ENCODE results near the gene SLC4A1AP.

SLC4A1AP gene

GRCh38 chr2:27720004-27720551 is 56.4 kb downstream of the SLC4A1AP start:
- peak; percentile 65 to 66 for DNase-seq (ENCODE audit: low read depth in 2 of 2)

GRCh38 chr2:27721335-27721734 is 57.6 kb downstream of the SLC4A1AP start:
- no peak for DNase-seq (ENCODE audit: low read depth in 2 of 2)

DNA sequence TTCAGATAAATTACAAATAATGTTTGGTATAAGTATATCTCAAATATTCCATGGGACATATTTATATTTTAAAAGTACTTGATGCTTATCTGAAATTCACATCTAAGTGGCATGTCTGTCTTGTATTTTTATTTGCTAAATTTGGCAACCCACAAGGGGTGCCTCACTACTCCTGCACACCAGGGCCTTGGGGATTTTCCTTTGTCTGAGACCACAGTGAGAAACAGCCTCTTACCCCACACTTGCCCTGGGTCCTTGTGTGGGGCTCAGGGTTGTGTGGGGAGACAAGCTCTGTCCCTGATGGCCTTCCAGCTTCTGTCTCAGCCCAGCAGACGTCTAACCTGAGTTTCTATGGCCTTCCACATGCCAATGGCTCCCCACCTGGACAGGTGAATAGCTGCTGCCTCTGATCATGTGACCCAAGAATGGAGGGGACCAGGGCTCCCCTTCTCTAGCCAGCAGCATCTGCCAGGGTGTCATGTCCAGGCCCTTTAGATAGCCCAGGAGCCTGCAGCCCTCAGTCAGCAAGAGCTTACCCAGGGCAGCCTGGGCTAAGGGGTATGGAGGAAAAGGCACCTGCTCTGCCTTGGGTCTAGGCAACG is 58.3 kb downstream of the SLC4A1AP start:
- no peak for DNase-seq (ENCODE audit: low read depth in 2 of 2)

GRCh38 chr2:27723372-27724144 is 59.9 kb downstream of the SLC4A1AP start:
- DNase-seq (ENCODE audit: low read depth in 2 of 2) = peak in 1 of 2 experiments; percentile 29

- DNase-seq (ENCODE audit: low read depth in 2 of 2) = no peak
Measured at GRCh38 chr2:27724191-27724590, 60.5 kb downstream of the SLC4A1AP start.

GRCh38 chr2:27724905-27725701 is 61.4 kb downstream of the SLC4A1AP start:
- DNase-seq (ENCODE audit: low read depth in 2 of 2) = no peak

- no peak for DNase-seq (ENCODE audit: low read depth in 2 of 2)
Measured at GRCh38 chr2:27727257-27727656, 63.6 kb downstream of the SLC4A1AP start.

DNA sequence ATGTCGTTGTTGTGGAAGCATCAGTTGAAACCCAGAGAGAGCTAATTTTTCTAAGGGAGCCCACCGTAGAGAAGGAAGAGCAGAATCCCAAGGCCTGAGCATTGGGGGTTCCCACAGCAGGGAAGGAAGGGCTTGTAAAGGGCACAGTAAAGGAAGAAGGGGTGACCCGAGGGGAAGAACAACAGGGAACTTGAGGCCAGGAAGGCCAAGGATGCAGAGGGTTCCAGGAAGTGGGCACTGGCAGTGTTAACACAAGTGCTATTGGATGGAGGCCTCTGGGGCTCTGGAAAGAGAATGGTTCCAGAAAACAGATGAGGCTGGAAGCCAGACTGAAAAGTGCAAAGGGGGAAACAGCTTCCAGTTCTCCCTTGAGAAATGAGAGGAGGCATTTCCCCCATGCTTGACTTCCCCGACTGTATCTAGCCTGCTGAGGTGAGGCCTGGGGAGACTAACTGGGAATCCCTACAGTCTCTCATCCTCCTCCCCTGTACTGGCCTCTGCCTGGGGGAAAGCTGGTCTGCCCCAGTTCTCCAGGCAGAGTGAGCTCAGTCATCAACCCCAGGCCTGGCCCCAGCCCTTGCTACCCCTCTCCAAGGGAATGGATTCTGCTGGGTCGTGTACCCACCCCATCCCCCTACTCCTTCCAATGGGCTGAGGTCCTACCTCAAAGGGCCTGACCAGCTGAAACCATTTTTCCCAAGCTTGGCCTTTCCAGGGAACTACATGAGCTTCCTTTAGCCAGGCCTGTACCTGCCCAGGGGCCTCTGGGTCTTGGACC is 64.6 kb downstream of the SLC4A1AP start:
- no peak for DNase-seq (ENCODE audit: low read depth in 2 of 2)

DNA sequence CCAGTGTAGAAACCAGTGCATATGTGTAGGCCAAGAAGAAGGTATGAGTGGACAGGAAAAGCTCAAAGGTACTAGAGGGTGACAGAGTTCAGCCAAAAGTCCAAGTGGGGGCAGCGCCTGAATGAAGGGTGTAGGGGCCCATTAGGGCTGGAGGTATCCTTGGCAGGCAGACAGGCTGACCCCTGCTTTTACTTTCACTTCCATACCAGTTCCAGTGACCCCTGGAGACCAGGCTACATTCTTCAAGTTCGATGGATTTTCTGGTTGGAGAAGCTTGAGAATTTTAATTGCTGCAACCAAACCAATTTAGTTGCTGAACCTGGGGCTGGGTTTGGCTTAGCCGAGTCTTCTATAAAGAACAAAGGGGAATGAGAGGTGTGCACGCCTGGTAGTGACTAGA is 65.5 kb downstream of the SLC4A1AP start:
- no peak for DNase-seq (ENCODE audit: low read depth in 2 of 2)

GRCh38 chr2:27729614-27730013 is 65.9 kb downstream of the SLC4A1AP start:
- DNase-seq (ENCODE audit: low read depth in 2 of 2) = no peak

DNA sequence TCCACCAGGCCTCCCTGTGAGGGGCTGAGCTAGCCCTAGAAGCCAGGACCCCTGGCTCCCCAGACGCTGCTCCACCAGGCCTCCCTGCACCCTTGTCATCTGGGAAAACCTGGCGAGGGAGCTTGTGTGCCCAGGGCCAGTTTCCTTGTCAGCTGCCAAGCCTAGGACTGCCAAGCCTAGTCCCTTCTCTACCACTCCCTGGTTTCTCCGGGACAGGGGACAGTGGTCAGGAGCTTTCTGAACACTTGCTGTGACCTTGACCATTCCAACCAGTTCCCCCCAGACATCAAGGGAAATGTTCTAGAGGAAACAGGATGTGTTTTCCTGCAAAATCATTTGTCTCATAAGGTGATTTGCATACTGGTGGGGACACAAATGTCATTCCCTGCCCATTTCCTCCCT is 66.6 kb downstream of the SLC4A1AP start:
- no peak for DNase-seq (ENCODE audit: low read depth in 2 of 2)

DNA sequence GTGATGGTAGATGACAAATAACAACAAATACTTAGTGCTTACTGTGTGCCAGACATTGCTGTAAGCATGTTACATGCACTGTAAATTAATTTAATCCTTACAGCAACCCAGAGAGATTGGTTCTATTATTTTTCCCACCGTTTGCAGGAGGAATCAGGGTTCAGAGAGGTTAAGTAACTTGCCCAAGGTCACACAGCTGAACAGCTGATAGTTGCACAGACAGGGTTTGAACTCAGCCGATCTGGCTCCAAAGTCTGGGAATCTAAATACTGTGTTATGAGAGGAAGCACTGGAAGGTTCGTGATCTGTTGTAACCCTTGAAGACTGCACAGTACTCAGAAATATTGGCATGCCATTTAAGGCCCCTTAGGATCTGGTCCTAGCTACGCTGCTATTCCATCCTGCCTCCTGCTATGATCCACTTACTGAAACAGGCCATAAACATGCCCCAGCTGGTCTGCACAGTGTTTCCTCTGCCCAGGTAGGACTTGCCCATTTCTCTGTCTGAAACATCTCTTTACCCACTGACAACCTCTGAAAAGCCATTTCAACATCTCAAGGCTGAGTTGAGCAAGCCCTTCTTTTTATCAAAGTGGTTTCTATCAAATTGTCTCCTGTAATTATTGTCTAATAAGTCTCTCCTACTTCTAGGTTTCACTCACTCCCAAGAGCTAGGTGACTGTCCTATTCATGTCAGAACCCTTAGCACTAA is 67.4 kb downstream of the SLC4A1AP start:
- no peak for DNase-seq (ENCODE audit: low read depth in 2 of 2)

DNA sequence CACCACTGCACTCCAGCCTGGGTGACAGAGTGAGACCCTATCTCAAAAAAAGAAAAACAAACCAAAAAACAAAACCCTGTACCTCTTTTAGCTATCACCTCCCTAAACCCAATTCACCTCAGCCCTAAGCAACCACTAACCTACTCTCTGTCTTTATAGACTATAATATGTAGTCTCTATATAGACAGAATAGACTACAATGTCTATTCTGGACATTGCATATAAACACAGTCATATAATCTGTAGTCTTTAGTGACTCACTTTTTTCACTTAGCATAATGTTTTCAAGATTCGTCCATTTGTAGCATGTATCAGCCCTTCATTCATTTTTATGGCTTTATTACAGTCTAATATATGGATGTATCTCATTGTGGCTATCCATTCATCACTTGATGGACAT is 70.6 kb downstream of the SLC4A1AP start:
- no peak for DNase-seq (ENCODE audit: low read depth in 2 of 2)

DNA sequence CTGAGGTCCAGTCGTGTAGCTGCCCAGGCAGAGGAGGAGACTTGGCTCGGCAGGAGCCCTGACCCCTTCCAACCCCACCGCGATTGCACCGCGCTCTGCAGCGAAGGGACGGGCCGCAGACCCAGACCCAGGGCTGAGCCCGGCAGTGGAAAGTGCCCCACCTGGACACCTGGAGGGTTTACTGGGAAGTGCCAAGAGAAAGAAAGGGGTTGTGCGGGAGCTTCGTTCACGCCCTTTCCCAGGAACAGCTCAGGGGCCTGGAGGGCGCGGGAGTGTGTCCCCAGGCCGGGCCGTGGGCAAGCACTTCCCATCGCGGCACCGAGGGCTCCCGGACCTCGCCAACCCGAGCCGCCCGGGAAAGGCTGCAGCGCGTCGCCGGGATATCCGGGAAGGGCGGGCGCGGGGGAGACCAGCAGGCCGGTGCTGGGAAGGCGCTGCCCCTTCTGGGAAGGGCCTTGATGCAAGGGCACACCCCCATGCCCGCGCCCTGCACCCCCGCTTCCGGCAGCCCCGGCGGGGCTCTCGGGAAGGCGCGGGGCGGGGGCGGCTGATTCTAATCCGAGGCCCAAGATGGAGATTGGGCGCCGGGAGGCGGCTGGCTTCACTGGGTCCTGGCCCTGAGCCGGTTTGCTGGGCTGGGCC is 71.7 kb downstream of the SLC4A1AP start:
- DNase-seq (ENCODE audit: low read depth in 2 of 2) = peak in 1 of 2 experiments; percentile 40

DNA sequence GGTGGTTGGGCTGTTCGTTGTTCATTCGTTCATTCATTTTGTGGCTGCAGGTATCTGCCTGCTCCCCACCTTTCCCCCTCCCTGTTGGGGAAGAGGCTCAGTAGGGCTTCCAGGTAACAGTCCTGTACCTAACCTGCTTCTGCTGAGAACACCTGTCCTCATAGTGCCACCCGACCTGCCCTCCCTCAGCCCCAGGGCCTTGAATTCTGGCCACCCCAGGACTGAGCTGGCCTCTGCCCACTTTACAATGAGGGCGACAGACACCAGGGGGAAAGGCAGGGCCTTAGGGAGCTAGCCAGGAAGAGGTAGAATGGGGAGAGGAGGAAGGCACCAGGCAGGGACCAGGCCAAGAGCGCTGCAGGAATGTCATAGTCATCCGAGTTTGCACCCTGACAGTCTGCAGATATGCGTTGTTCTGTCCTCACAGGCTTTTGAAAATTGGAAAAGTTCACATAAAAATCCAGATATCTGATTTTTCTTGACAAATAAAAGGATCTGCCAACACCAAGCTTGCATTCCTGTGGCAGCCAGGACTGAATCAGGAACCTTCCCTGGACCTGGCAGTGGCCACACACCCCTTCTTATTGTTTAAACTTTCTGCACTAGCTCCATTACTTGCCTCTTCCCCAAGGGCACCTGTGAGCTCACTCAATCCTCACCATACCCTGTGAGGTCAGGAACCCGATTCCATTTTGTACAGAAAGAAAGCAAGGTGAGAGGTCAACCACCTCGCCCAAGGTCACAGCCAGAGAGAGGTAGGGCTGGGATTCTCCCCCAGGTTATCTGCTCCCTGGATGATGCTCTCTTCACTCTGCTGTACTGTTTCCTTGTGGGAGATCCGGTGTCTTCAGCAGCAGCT is 72.6 kb downstream of the SLC4A1AP start:
- no peak for DNase-seq (ENCODE audit: low read depth in 2 of 2)

DNA sequence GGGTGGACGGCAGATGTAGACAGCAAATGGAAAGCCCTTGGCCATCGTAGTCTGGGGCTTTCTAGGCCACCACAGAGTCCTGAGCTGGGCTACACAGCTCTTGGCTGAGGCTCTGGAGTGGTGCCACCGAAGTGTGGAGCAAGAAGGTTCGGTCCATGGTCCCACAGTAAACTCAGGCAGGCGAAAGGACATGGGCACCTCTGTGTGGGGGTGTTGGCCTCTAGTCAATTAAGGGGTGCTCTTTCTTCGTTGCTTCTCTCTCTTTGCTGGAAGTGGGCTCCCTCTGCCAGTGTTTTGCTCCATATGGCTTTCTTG is 73.2 kb downstream of the SLC4A1AP start:
- DNase-seq (ENCODE audit: low read depth in 2 of 2) = no peak

- no peak for DNase-seq (ENCODE audit: low read depth in 2 of 2)
Measured at GRCh38 chr2:27737676-27738348, 74.1 kb downstream of the SLC4A1AP start.

GRCh38 chr2:27738349-27739057 is 74.8 kb downstream of the SLC4A1AP start:
- no peak for DNase-seq (ENCODE audit: low read depth in 2 of 2)

GRCh38 chr2:27739058-27739373 is 75.3 kb downstream of the SLC4A1AP start:
- DNase-seq (ENCODE audit: low read depth in 2 of 2) = no peak

Data from fibroblast of skin of left biceps (primary cell).